Uterus (tissue), 4 donors: ENCODE results near the gene ELMO1. TPM values are rescaled to one million over a fixed set of nuclear protein-coding genes. Genes with fewer than 3 reads are reported as not detected.

ENCODE experiments used
- DNase-seq, 2 donors: peaks; one replicate each; pipeline ENCODE4 v3.0.0-alpha.2; 2019 to 2020
- H3K27ac ChIP-seq, 2 donors: fragments of 200-600 bp; sonication (generic); 1 replicate in 1 of 2; 2 replicates in 1 of 2; pipeline ENCODE4 v1.5.1; 2016 to 2018
- H3K27me3 ChIP-seq, 2 donors: fragments of 200-600 bp; sonication (generic); one replicate each; pipeline ENCODE4 v1.5.1; 2018 to 2019; ENCODE audit warnings: control low read depth in 1 of 2
- H3K36me3 ChIP-seq, 2 donors: fragments of 200-600 bp; sonication (generic); one replicate each; pipeline ENCODE4 v1.5.1; 2019; ENCODE audit warnings: control low read depth in 1 of 2
- H3K4me1 ChIP-seq, 2 donors: fragments of 200-600 bp; sonication (generic); one replicate each; pipeline ENCODE4 v1.5.1; 2018 to 2019; ENCODE audit warnings: control low read depth in 1 of 2
- H3K4me3 ChIP-seq, 2 donors: fragments of 200-600 bp; sonication (generic); 1 replicate in 1 of 2; 2 replicates in 1 of 2; pipeline ENCODE4 v1.5.1; 2018 to 2019; ENCODE audit warnings: mild to moderate bottlenecking in 1 of 2
- H3K9me3 ChIP-seq, 2 donors: fragments of 200-600 bp; sonication (generic); one replicate each; pipeline ENCODE4 v1.5.1; 2019; ENCODE audit warnings: control low read depth in 1 of 2
- CTCF ChIP-seq, 4 experiments: fragments of 200-600 bp in 2 of 4; fragments of 450-650 bp in 2 of 4; sonication (generic) in 2 of 4; IDR thresholded peaks; one replicate each; pipeline ENCODE4 v1.5.1; 2016 to 2019; ENCODE audit warnings: antibody characterized with exemption in 4 of 4, mild to moderate bottlenecking in 2 of 4, moderate library complexity in 1 of 4
- POLR2A ChIP-seq, 2 donors: fragments of 450-650 bp; IDR thresholded peaks; one replicate each; pipeline ENCODE4 v1.6.1; 2016; ENCODE audit warnings: antibody characterized with exemption in 2 of 2, mild to moderate bottlenecking in 1 of 2, moderate library complexity in 1 of 2
- intact Hi-C: fragments of 100-400 bp; cut with DNase I; formaldehyde crosslinking; loops from one replicate; pipeline ENCODE4 v1.15.1; 2023; ENCODE audit warnings: low total_unique reads
- total RNA-seq, 4 donors: library from RNA; depleted of rRNA in 3 of 4; stranded (reverse); fragments of >200 nt in 3 of 4; gene quantifications; one replicate each; pipeline versions ENCODE4 v1.1.0 to v1.2.4, GENCODE V29; 2014 to 2023
- donor health status: DM: yes; HTN: yes; CAD: no.

Gene ELMO1
- total RNA-seq, 4 donors from 2014 or later, result 37.9 to 64.7 (median 55.5) TPM

- no peaks in the 10 kb centered on the region for H3K27me3 ChIP-seq
- TF ChIP-seq POLR2A (IDR thresholded peaks at IDR 0.05) (no peak), CTCF (IDR thresholded peaks at IDR 0.05) (no peak)
- DNase-seq, result no peak
- no peaks in the 10 kb centered on the region for H3K36me3 ChIP-seq
- H3K4me1 ChIP-seq, result no peaks in the 10 kb centered on the region
- no peak overlapping the region for H3K27ac ChIP-seq
- no peaks in the 10 kb centered on the region for H3K9me3 ChIP-seq
- intact Hi-C loops, result no loop called here
- no peak overlapping the region for H3K4me3 ChIP-seq
Measured at GRCh38 chr7:36840904-36841303, 607.8 kb downstream of the ELMO1 start.

GRCh38 chr7:36838616-36839225 lies 609.9 kb downstream of the ELMO1 start:
- H3K9me3 ChIP-seq, result no peaks in the 10 kb centered on the region
- no peak for TF ChIP-seq CTCF (IDR thresholded peaks at IDR 0.05)
- no peak for TF ChIP-seq POLR2A (IDR thresholded peaks at IDR 0.05)
- no peak overlapping the region for H3K4me3 ChIP-seq
- no peaks in the 10 kb centered on the region for H3K36me3 ChIP-seq
- DNase-seq, result no peak
- H3K4me1 ChIP-seq, result no peaks in the 10 kb centered on the region
- no peak overlapping the region for H3K27ac ChIP-seq
- H3K27me3 ChIP-seq, result no peaks in the 10 kb centered on the region
- intact Hi-C loops, result no loop called here

GRCh38 chr7:36831049-36831448 lies 617.6 kb downstream of the ELMO1 start:
- TF ChIP-seq CTCF (IDR thresholded peaks at IDR 0.05) (no peak), POLR2A (IDR thresholded peaks at IDR 0.05) (no peak)
- H3K9me3 ChIP-seq, result no peaks in the 10 kb centered on the region
- no peak overlapping the region for H3K27ac ChIP-seq
- no peaks in the 10 kb centered on the region for H3K36me3 ChIP-seq
- no peak overlapping the region for H3K4me3 ChIP-seq
- intact Hi-C loops, result no loop called here
- no peaks in the 10 kb centered on the region for H3K4me1 ChIP-seq
- no peak for DNase-seq
- no peaks in the 10 kb centered on the region for H3K27me3 ChIP-seq

- H3K4me3 ChIP-seq, result no peak overlapping the region
- TF ChIP-seq POLR2A (IDR thresholded peaks at IDR 0.05) (no peak), CTCF (IDR thresholded peaks at IDR 0.05) (no peak)
- no peaks in the 10 kb centered on the region for H3K36me3 ChIP-seq
- intact Hi-C loops, result no loop called here
- H3K4me1 ChIP-seq, result no peaks in the 10 kb centered on the region
- H3K9me3 ChIP-seq, result no peaks in the 10 kb centered on the region
- H3K27ac ChIP-seq, result no peak overlapping the region
- H3K27me3 ChIP-seq, result no peaks in the 10 kb centered on the region
- DNase-seq, result no peak
Measured at GRCh38 chr7:36827726-36828703, 620.6 kb downstream of the ELMO1 start.

GRCh38 chr7:36825501-36825900 lies 623.2 kb downstream of the ELMO1 start:
- H3K27ac ChIP-seq, result no peak overlapping the region
- no peak for DNase-seq
- no peak for TF ChIP-seq POLR2A (IDR thresholded peaks at IDR 0.05)
- TF ChIP-seq CTCF (IDR thresholded peaks at IDR 0.05), result no peak
- no peaks in the 10 kb centered on the region for H3K4me1 ChIP-seq
- intact Hi-C loops, result no loop called here
- no peak overlapping the region for H3K4me3 ChIP-seq
- H3K9me3 ChIP-seq, result no peaks in the 10 kb centered on the region
- H3K27me3 ChIP-seq, result no peaks in the 10 kb centered on the region
- H3K36me3 ChIP-seq, result no peaks in the 10 kb centered on the region
